ENCODE results near the gene MPC1. TPM values are rescaled to one million over a fixed set of nuclear protein-coding genes. Genes with fewer than 3 reads are reported as not detected.

MPC1 gene
- 15.3 and 18.1 TPM in 2 replicates for total RNA-seq

DNA sequence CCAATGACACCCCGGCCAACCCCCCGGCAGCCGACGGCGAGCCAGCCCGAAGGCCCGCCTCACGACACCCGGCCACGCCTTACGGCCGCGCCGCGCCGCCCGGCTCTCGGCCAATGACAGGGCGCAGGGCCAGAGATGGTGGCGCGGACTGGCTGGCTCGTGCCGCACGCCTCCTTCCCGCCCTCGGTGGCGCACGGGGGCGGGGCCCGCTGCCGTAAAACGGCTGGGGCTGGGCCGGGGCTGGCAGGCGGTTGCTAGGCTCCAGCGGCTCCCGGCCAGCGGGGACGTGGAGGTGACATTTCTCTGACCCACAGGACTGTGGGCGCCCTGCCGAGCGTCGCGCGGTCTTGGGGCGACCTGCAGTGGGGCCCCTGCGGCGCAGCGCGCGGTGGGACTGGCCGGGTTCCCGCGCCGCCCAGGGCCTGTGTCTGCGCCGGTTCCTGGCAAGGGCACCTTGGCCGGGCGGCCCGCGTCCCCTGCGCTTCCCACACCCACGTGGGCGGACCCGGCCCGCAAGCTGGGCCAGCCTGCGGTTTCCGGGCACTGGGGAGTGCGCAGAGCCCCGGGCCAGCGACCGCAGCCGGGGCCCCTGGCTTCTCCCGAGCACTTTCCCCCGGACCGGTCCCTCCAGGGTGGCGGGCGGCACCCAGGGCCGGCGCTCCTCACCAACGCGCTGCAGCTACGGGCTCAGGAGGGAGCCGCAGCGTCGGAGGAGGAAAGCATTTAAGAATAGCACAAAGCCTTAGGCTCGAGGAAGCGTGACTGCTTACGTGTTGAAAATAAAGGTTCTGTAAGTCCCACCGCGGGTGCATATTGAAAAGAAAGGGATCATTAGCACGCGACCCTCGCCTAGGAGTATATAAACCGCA lies at the start of gene MPC1:
Gene MPC1, minus strand, starts transcription at position 8 of the 869 bp plus-strand sequence. CDS start 64 bp downstream, outside the sequence.
- DNase-seq (ENCODE audit: low read depth in 2 of 2) = peak; percentile 97 to 98

DNA sequence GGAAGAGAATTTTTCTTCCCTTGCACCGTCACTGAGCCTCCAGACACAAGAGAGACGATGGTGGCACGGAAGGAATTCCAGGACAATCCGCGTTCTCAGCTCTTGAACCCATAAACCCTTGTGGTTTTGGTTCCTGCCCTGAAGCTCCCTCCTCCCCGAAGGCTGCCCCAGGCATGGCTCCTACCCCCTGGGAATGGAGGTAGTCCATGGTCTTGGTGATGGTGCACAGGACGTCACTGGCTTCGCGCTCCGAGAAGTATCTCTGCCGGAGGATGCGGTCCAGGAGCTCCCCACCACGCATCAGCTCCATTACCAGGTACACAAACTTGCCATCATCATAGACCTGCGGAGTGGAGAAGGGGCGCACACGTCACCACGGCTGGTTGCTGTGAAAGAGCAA lies 47.5 kb upstream of the MPC1 start:
- no peak for DNase-seq (ENCODE audit: low read depth in 2 of 2)

DNA sequence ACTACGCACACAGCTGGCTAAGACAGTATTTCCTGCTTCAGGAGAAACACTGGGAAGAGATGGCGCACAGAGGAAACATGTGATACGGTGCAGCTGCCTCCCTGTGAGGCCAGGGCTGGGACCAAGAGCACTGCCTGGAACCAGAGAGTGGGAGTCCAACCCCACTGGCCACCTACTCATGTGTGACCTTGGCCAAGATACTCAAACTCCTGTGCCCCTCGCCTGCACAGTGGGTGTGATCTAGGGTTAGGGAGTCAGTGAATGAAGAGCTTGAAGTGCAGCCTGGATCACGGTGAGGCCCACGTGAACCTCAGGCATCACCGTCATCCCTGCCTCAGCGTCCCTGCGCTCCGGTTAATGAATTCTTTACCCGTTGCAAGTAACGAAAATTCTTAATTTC lies 41.7 kb upstream of the MPC1 start:
- DNase-seq (ENCODE audit: low read depth in 2 of 2) = no peak

DNA sequence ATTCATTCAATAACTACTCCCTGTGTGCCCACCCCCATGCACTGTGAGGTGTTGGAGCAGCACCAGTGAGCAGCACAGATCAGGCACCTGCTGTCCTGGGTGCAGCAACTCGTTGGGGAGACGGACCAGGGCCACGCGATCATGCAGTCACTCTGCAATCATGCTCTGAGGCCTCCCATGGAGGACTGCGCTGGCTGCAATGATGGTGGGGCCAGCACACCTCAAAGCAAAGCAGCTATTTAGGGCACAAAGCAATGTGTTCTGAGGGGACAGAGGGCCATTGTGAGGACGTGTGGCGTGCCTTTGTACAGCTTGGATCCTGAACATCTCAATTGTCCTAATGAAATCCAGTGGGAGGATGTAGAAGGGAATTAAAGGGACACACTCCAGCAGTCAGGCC lies 41.0 kb upstream of the MPC1 start:
- DNase-seq (ENCODE audit: low read depth in 2 of 2) = no peak

DNA sequence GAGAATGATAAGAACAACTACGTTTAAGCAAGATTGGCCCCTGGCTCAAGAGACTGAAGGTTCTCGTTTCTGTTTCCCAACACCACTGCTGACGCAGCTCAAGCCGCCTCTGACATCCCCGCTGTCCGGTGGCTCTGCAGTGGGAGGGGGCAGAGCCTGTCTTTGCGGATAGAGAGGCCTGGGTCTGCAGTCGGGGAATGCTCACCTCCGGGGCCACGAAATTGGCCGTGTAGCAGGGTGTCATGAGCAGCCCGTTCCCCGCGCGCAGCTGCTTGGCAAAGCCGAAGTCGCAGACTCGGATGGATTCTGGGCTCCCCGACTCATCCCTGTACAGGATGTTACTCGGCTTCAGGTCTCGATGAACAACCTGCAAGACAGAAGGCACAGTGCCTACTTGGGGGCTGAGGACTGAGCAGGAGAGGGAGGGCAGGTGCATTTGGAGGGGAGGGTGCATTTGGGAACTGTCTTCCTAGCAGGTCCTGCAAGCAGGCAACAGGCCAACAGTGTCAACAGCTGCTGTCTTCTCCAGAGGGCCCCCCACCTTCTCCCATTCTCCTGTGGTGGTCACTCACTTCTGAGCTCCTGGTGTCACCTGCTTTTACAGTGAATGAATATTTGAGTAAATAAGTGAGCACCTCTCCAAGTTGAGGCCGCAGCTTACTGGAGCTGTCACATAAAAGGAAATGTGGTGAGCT lies 40.5 kb upstream of the MPC1 start:
- no peak for DNase-seq (ENCODE audit: low read depth in 2 of 2)

DNA sequence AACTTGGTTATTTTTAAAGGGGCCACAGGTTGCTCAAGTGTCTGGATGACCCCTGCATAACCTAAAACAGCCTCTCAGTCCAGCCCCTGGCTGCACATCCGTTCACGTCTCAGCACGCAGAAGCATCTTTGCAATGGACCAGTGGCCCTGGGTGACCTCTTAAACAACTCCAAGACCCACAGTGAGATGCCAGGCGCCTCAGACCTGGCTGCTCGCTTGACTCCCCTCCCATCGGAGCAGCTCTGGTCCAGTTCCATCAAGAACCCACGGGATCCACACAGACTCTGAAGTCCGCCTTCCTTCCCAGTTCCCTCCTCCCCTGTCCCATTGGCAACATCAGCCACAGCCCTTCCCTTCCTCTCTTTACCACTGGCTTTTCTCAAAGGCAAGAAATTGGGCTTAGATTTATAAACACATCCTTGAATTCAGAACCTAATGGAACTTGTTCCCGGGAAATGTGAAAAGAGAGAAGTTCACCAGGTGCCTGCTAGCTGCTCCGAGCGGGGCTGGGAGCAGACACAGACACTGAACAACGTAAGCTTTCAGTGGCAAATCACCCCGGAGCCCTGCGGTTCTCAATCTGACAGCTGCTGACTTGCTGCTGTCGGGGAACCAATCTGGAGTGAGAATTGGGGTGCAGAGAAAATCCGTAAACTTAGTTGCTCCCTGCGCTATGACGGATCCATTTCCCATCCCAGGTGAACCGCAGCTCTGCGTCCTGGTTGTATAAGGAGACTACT lies 39.6 kb upstream of the MPC1 start:
- no peak for DNase-seq (ENCODE audit: low read depth in 2 of 2)

DNA sequence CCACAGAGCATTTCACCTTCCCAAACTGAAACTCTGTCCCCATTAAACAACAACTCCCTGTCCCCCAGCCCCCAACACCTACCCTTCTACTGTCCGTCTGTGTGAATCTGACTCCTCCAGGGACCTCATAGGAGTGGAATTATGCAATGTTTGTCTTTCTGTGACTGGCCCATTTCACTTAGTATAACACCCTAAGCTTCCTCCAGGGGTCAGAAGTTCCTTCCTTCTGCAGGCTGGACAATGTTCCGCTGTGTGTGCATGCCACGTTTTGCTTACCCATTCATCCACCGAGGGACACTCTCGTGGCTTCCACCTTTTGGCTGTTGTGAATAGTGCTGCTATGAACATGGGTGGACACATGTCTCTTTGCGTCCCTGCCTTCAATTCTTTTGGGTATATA lies 37.6 kb upstream of the MPC1 start:
- peak; percentile 75 to 87 for DNase-seq (ENCODE audit: low read depth in 2 of 2)

DNA sequence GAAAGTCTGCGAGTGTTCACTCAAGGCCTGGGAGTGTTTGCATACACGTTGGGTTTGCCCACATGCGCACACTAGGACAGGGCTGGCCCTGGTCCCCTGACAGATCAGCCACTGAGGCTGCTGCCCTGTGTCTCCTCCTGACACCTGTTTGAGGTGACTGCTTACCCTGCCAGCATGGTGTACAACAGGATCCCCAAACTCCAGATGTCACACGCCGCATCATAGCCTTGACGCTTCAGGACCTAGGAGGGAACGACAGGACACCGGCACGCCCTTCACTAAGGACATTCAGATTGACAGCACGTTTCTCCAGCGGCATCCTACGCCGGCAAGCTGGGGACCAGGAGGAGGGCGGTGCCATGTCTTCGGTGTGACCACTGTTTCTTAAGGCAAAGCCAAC lies 37.0 kb upstream of the MPC1 start:
- no peak for DNase-seq (ENCODE audit: low read depth in 2 of 2)

DNA sequence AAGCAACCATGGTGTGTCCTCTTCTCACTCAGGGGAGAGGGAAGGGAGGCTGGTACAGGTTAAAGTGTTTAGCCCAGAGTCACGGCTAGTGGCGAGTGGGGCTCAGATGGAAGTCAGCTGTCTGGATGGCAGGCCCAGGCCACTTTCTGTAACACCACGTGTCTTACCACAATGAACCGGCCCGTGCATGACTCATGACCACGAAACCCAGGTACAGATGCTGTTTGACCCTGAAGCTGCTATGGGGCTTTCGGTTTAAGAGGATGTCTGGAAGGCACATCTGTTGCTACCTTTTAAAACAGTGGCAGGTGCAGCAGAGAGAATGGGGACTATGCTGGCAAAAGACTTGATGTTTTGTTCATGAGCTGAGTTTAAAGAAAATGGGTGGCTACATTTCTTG lies 36.5 kb upstream of the MPC1 start:
- no peak for DNase-seq (ENCODE audit: low read depth in 2 of 2)

DNA sequence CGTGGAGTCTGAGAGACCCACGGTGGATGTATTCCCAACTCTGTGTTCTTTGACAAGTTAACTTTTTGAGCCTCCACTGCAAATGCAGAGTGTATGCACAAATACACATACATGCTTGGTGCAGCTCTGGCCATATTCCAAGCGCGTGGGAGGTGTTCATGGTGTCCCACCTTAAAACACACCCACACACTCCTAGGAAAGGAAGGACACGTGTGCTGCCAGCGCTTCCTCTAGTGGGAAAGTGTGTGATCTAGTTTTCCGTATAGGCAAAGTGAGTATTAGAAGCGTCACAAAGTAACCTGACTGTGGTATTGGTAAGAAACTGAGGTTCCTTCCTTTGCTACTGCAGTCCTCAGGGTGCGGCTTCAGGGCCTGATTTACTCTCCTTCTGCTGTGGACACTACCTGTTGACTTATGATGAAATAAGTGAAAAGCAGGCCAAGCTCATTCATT lies 36.0 kb upstream of the MPC1 start:
- no peak for DNase-seq (ENCODE audit: low read depth in 2 of 2)

DNA sequence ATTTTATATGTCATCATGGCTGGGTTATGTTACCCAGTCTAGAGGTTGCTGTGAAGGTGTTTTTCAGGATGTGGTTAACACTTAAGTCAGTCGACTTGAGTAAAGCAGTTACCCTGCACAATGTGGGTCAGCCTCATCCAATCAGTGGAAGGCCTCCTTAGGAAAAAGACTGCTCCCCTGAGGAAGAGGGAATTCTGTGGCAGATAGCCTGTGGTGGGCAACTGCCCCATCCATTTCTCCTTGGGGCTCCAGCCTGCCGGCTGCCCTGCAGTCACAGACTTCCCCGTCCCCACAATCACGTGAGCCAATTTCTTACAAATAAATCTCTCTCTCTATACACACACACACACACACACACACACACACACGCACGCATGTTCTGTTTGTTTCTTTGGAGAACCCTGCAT lies 34.5 kb upstream of the MPC1 start:
- no peak for DNase-seq (ENCODE audit: low read depth in 2 of 2)

DNA sequence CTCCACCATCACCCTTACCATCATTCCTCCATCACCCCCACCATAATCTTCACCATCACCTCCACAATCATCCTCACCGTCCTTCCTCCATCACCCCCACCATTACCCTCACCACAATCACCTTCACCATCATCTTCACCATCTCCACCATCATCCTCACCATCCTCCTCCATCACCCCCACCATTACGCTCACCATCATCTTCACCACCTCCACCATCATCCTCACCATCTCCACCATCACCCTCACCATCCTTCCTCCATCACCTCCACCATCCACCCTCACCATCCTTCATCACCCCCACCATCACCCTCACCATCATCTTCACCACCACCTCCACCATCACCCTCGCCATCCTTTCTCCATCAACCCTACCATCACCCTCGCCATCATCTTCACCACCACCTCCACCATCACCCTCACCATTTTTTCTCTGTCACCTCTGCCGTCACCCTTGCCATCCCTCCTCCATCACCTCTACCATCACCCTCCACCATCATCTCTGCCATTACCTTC lies 33.1 kb upstream of the MPC1 start:
- DNase-seq (ENCODE audit: low read depth in 2 of 2) = no peak

DNA sequence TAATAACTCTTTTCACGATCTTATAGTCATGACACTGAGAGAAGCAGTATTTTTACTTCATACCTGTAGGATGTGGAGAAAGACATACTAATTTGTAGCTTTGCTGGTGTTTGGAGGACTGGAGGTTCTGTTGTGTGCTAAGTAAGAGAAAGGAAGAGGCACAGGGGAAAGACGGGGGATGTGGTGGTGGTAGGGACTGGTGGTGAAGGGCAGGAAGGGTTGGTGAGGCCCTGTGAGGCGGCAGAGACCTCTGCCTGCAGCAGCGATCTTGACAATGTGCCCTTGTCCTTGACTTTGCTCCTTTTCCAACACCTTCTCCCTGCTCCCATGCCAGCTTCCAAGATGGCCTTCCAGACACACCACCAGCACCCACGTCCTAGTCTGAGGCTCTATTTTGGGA lies 32.6 kb upstream of the MPC1 start:
- no peak for DNase-seq (ENCODE audit: low read depth in 2 of 2)

DNA sequence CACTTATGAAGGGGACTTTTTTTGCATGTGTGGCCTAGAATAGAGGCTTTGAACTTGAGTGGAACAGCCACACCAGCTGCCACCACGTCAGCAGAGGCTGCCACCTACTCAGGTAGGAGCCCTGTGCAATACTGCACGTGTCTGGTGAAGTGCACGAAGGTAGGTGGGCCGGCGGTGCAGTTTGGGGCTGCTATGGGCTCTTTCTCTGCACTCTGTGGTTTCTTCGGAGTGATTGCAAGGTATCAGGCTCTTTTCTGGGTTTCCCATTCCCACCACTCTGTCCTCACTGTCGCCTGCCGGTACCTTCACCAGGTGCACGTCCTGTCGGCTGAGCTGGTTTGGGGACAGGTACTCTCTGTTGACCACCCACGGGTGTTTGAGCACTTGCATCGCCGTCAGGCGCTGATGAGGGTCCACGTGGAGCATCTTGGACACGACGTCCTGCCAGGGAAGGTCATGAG lies 30.8 kb upstream of the MPC1 start:
- no peak for DNase-seq (ENCODE audit: low read depth in 2 of 2)

DNA sequence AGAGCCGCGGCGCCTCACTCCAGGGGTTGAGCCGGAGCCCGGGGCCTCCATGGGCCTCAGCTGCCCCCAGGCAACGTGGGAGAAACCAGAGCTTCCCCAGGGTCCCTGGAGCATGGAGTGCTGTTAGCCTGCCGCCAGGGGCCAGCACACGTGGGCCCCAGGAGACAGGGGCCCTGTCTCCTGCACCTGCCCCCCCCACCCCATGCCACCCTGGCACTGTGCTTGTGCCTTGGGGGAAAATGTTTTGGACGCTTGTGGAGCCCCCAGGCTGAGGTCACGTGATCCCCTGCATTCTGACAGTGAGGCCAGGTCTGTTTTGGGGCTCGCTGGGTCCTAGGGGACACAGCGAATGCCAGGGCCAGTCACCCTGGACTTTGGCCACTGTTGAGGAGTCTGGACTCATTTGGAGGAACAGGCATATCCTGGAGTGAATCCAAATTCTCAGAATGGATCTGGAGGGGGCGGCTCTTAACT lies 30.2 kb upstream of the MPC1 start:
- DNase-seq (ENCODE audit: low read depth in 2 of 2) = no peak

DNA sequence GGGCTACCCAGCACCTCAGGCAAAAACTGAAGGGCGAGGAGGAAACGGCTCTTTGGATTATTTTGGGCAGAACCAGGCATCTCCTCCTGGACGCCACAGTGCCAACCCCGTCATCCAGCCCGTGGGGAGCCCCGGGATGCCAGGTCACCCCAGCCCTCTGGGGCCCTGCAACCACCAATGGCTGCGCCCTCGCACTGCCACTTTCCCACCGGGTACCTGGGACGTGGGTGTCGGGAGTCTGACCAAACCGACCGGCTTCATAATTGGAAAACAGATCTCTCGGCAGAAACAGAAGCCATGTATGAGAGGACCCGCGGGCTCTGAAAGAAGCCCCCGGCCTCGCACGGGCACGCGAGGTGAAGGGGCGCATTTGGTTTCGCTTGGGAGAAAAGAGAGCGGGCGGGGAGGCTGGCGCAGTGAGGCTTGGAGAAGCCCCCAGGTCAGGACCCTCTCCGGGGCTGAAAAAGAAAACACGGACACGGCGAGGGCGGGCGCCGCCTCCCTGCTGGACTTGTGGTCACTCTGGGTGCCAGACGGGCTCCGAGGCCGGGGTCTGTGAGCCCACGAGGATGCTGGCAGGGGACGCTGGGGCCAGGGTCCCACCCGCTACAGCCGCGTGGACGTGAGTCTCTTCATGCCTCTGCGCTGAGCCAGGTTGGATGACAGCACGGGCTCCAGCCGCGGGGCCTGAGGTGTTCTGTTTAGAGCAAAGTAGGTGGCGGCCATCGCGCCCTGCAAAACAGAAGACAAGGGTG lies 29.6 kb upstream of the MPC1 start:
- DNase-seq (ENCODE audit: low read depth in 2 of 2) = no peak

DNA sequence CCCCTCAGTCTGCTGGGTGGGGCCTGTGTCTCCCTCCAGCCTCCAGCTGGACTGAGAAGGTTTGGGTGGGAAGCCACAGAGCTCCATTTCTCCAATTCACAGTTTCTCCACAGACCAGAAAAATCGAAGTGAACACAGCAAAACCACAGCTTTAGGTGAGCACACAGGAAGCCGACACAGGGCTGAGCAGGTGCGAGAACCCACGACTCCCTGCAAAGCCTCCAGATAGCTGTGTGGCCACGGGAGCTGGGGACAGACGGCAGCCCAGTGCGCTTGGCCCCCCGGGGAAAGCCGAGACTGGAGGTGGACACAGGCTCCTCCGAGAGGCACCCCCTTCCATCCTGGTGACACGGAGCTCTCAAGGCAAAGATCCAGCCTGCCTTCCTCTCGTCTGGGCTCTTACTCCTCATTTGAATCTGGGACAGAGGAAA lies 29.0 kb upstream of the MPC1 start:
- no peak for DNase-seq (ENCODE audit: low read depth in 2 of 2)

DNA sequence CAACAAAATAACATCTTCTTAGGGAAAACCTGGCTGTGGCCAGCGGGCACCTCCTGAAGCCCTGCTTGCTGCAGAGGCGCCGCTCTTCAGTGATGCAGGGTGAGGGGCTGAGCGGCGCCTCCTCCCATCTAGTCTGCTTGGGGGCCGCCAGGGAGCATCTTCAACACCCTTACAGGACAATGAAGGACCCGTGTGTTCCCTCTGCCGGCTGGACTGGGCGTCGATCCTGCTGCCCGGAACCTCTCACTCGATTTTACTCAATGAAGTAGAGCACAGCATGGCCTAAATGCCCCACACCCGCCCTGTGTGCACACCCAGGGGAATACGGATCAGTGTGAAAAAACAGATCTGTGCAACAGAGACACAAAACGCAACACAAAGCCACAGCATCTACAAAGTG lies 28.5 kb upstream of the MPC1 start:
- no peak for DNase-seq (ENCODE audit: low read depth in 2 of 2)

DNA sequence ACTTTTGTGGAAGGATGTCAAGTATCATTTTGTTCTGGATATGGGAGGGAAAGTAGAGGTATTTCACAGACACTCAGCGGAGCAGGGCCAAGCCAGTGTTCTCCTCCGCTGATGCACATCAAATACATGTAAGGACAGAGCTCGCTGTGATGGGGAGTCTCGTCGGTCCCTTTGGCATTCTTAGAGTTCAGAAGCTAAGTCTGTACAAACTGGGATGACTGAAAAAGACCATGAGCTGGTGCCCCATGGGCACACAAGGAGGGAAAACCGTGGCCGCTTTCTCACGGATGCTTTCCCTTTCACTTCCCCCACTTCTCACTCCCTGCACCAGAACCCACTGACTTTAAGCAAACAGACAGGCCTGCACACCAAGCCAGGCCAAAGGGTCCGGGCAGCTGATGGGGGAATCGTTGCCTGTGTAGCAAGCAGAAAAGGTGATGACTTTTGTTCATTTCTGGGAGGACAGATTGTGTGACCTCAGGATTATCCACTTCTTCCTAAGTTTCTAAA lies 27.7 kb upstream of the MPC1 start:
- DNase-seq (ENCODE audit: low read depth in 2 of 2) = no peak

DNA sequence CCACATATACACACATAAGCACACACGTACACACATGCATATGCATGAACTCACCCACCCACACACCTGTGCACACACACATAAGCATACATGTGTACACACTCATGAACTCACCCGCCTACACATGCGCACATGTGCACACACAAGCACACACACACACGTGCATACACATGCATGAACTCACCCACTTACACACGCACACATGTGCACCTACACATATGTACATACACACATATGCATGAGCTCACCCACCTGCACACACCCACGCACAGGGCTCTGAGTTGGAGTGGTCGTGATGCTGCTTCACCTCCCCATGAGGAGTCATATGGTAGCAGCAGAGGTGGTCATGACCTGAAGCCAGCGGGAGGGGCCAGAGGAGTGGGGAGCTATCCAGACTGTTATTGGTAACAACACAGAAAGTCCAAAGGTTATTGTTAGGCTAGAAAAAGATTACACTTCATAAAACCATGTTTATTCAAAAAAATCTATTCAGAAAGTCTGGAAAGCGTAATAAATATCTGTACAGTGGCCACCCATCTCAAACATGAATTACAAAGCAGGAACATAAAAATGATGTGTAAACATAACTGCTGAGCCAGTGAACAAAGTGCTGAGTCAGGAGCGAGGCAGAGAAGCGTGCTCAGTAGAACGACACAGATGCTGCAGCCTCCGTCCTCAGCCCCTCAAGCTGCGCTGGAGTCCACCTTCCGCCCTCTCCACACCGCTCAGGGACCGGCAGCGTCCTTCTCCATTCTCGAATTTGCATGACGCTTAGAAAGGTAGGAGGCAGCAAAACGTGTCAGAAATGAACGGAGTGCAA lies 26.4 kb upstream of the MPC1 start:
- no peak for DNase-seq (ENCODE audit: low read depth in 2 of 2)

Data from lung microvascular endothelial cell (primary cell).